G401 (cell line): ENCODE measurements around the gene C22orf23. TPM values are rescaled to one million over a fixed set of nuclear protein-coding genes. Genes with fewer than 3 reads are reported as not detected.
A peak's percentile ranks its signal among the peaks of the same experiment; 100 is the strongest.
"Not testable (repeated sequence)": the region's sequence is repeated elsewhere in the genome, so short reads cannot be mapped to it uniquely, and the experiment has no call there.

Experiments
- DNase-seq: peaks from one replicate; pipeline ENCODE4 v3.0.0-alpha.2; 2015; ENCODE audit warnings: low spot score
- in situ Hi-C: cut with HindIII; loops from 2 replicates; pipeline ENCODE4 v1.10.0; 2016; ENCODE audit warnings: low sequenced_read_pairs, mixed read lengths
- total RNA-seq: library from RNA; depleted of rRNA; stranded (reverse); fragments of >200 nt; shearing (Covaris generic); gene quantifications from 2 replicates; pipeline ENCODE4 v1.2.3, GENCODE V29; 2014

C22orf23 gene
- total RNA-seq, 1 experiment from 2014 or later, result not detected

DNA sequence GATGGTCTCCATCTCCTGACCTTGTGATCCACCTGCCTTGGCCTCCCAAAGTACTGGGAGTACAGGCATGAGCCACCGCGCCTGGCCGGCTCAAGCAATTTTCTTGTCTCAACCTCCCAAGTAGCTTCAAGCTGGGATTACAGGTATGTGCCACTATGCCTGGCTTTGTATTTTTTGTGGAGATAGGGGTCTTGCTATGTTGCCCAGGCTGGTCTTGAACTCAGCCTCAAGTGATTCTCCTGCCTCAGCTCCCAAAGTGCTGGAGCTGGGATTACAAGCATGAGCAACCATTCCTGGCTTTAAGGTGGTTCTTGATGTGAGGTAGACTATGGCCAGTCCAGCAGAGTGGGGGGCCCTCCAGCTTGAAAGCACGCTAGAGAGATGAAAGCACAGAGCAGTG lies 7.7 kb upstream of the C22orf23 start:
- in situ Hi-C loops, result loop anchor here (25.0 kb wide), 1 partner anchor 99 kb away; no protein-coding TSS in a partner anchor

DNA sequence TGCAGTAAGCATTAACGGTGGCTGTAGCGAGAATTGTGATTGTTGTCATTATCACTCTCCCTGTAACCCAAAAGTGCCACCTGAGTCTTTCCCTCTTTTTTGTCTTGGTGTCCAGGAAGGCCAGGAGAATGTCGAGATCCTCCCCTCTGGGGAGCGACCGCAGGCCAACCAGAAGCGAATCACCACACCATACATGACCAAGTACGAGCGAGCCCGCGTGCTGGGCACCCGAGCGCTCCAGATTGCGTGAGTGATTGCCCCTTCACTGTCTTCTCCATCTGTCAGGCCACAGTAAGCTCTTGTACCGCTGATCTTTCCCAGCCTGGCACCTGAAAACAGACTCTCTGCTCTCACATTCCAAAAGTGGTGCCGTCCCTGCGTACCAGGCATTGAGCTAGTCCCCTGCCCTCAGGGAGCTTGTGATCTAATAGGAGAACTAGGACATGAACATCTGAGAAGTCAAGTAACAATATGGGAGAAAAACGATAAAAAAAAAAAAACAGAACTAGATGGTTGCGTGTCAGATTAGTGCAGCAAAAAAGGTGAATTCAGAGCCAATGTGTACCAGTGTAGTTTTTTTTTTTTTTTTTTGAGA lies 5.9 kb upstream of the C22orf23 start:
- no peak for DNase-seq
- in situ Hi-C loops, result loop anchor here (25.0 kb wide), 1 partner anchor 97 kb away; no protein-coding TSS in a partner anchor

More for the DNA sequence above, 7.7 kb upstream of the C22orf23 start:
- no peak for DNase-seq

- no peak for DNase-seq
- in situ Hi-C loops, result loop anchor here (25.0 kb wide), 1 partner anchor 95 kb away; no protein-coding TSS in a partner anchor
Measured at GRCh38 chr22:37957232-37957631, 3.8 kb upstream of the C22orf23 start.

DNA sequence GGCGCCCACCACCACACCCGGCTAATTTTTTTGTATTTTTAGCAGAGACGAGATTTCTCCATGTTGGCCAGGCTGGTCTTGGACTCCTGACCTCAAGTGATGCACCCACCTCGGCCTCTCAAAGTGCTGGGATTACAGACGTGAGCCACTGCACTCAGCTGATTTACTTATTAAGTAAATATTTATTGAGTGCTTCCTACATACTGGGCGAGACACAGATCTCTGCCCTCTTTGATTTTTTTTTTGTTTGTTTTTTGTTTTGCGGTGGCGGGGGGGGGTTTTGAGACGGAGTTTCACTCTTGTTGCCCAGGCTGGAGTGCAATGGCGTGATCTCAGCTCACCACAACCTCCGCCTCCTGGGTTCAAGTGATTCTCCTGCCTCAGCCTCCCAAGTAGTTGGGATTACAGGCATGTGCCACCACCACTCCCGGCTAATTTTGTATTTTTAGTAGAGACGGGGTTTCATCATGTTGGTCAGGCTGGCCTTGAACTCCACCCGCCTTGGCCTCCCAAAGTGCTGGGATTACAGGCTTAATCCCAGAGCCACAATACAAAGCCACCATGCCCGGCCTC lies 2.5 kb upstream of the C22orf23 start:
- DNase-seq, result not testable (repeated sequence)
- in situ Hi-C loops, result loop anchor here (25.0 kb wide), 1 partner anchor 94 kb away; no protein-coding TSS in a partner anchor

- in situ Hi-C loops, result loop anchor here (25.0 kb wide), 1 partner anchor 92 kb away; no protein-coding TSS in a partner anchor
- no peak for DNase-seq
Measured at GRCh38 chr22:37954686-37955085, 1.3 kb upstream of the C22orf23 start.

- no peak for DNase-seq
- in situ Hi-C loops, result loop anchor here (25.0 kb wide), 1 partner anchor 91 kb away; no protein-coding TSS in a partner anchor
Measured at GRCh38 chr22:37953062-37953436, 352 bp downstream of the C22orf23 start.

DNA sequence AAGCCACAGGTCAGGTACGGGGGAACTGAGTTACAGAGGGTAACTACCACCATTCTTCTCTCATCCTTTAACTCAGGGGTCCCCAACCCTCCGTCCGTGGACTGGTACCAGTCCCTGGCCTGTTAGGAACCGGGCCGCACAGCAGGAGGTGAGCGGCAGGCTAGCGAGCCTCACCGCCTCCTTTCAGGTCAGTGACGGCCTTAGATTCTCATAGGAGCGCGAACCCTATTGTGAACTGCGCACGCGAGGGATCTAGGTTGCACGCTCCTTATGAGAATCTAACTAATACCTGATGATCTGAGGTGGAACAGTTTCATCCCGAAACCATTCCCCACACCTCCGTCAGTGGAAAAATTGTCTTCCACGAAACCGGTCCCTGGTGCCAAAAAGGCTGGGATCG lies 772 bp downstream of the C22orf23 start:
- in situ Hi-C loops, result loop anchor here (25.0 kb wide), 1 partner anchor 90 kb away; no protein-coding TSS in a partner anchor
- peak; percentile 31 for DNase-seq

DNA sequence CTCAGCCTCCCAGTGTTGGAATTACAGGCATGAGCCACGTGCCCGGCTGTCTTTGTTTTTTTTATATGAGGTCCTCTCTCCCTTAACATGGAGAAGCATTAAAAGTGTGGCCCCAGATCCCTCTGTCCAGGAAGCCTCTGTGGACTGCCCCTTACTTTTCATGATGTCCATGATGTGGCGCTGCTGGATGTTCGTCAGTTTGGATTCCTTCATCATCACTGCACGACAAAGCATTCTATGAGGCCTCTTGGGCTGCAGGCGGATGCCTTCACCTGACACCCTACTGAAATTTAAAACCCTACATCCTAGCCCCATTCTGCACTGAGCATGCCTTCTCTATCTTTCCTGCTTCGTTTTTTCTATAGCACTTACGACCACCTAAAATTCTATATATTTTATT lies 2.1 kb downstream of the C22orf23 start:
- in situ Hi-C loops, result loop anchor here (25.0 kb wide), 1 partner anchor 89 kb away; no protein-coding TSS in a partner anchor
- DNase-seq, result peak; percentile 19

DNA sequence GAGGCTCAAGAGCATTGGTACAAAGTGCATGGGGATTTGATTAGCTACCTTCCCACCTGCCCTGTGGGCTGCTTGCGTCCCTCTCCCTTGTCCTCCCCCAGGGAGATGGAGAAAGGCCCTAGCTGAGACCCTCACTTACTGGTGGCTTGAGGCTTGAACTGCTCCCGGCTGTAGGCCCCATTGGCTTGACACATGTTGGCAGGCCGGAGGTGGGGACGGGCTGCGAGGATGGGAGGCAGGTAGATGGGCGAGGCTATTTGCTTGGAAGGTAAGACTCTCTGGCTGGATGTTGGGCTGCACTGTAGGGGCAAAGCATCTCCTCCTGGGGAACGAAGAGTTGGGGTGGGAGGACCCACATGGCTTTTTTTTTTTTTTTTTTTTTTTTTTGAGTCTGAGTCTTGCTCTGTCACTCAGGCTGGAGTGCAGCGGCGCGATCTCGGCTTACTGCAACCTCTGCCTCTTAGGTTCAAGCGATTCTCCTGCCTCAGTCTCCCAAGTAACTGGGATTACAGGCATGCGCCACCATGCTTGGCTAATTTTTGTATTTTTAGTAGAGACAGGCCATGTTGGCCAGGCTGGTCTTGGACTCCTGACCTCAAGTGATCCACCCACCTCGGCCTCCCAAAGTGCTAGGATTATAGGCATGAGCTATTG lies 6.1 kb downstream of the C22orf23 start:
- DNase-seq, in situ Hi-C loops: not testable (repeated sequence)

GRCh38 chr22:37944423-37944822 lies 9.0 kb downstream of the C22orf23 start:
- DNase-seq, in situ Hi-C loops: not testable (repeated sequence)

- in situ Hi-C loops, result no loop called here
- no peak for DNase-seq
Measured at GRCh38 chr22:37943825-37944198, 9.6 kb downstream of the C22orf23 start.

- in situ Hi-C loops, result no loop called here
- no peak for DNase-seq
Measured at GRCh38 chr22:37943136-37943824, 10.1 kb downstream of the C22orf23 start.

DNA sequence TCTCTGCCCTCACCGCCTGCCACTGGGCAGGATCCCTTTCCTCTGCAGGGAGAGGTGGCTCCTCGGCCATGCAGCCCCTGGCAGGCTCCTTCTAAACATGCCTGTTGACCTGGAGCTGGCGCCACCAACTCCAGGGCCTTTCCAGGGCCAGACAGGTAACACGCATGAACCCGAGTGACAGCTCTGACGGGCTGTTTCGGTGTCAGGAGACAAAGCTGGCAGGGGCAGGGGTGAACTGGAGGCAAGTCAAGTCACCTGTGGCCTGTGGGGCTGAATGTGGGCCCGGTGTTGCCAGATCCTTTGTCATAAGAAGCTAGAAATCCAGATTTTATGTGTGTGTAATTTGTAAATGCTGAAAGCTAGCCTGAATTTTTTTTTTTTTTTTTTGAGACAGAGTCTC lies 11.3 kb downstream of the C22orf23 start:
- DNase-seq, result no peak
- in situ Hi-C loops, result no loop called here

DNA sequence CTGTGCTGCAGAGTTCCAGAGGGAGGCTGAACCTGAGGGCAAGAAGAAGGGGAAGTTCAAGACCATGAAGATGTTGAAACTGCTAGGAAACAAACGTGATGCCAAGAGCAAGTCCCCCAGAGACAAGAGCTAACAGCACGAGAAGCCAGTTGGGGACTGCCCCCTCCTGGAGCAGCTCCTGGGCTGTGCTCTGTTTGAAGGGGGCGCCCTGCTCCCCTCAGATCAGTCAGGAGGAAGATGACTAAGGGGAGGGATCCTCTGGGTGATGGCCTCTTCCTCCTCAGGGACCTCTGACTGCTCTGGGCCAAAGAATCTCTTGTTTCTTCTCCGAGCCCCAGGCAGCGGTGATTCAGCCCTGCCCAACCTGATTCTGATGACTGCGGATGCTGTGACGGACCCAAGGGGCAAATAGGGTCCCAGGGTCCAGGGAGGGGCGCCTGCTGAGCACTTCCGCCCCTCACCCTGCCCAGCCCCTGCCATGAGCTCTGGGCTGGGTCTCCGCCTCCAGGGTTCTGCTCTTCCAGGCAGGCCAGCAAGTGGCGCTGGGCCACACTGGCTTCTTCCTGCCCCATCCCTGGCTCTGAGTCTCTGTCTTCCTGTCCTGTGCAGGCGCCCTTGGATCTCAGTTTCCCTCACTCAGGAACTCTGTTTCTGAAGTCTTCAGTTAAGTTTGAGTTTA lies 12.6 kb downstream of the C22orf23 start:
- in situ Hi-C loops, result no loop called here
- no peak for DNase-seq

GRCh38 chr22:37933711-37934376 lies 19.6 kb downstream of the C22orf23 start:
- peak; percentile 80 for DNase-seq
- in situ Hi-C loops, result no loop called here

DNA sequence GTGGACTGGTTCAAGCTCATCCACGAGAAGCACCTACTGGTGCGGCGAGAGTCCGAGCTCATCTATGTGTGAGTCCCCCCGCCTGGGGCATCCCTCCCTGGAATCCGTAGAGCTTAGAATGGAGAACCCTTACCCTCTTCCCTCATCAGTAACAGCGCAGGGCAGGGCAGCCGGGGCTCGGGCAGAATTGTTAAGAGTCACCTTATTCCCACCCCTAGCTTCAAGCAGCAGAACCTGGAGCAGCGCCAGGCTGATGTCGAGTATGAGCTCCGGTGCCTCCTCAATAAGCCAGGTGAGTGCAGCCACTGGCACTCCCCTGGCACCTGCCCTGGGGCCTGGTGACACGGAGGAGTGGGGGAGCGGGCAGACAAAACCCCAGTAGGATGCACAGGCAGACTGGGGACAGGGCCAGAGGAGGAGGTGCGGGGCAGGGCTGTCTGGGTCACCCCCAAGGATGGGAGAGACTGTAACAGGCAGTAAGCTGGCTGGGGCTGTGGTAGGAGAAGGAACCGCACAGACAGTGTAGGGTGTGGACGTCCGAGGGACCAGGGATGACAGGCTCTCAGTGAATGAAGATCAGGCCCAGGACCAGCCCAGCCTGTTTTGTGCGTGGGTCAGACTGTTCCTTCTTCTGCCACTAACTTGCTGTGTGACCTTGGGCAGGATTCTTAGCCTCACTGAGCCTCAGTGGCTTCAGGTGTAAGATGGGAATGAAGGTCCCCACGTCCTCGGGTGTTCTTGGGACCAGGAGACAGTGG lies 20.4 kb downstream of the C22orf23 start:
- DNase-seq, result peak; percentile 28
- in situ Hi-C loops, result no loop called here

DNA sequence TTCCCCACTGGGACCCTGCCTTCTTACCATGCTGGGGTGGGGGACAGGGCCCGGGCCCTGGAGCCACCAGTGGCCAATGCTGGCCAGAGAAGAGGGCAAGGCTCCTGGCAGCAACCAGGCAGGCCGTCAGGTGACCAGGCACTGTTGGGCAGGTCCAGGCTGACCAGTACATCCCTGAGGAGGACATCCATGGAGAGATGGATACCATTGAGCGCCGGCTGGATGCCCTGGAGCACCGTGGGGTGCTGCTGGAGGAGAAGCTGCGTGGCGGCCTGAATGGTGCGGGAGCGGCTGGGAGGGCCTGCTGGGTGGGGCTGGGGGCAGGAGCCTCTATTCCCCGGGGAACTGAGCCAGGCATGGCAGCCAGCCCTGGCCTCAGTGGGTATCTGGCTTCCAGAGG lies 21.0 kb downstream of the C22orf23 start:
- no peak for DNase-seq
- in situ Hi-C loops, result no loop called here

DNA sequence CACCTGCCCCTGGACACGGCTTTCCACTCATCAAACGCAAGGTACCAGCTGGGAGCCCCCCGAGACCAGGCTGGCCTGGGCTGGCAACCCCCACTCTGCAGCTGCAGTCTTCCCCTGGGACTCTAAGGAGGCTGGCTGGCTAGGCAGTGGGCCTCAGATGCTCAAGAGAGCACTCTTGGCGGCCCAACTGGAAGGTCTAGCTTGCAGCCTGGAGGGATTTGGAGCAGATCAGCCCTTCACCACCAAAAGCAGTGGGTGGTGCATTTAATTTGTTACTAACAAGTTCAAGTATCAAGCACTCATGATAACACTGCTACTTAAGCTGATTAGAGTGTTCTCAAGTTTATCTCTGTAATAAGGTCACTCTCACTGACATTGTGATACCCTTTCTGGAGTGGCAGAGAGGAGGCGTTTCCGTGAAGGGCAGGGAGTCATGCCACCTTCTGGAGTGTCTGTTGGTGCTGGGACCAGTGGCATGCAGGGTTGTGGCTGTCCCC lies 21.5 kb downstream of the C22orf23 start:
- no peak for DNase-seq
- in situ Hi-C loops, result no loop called here
